CD14-positive monocyte (primary cell): ENCODE measurements around the gene DLGAP4. TPM values are rescaled to one million over a fixed set of nuclear protein-coding genes. Genes with fewer than 3 reads are reported as not detected.

Experiments used
- DNase-seq, 3 donors: peaks; one replicate each; pipeline ENCODE4 v3.0.0-alpha.2; 2011 to 2022
- H2AFZ ChIP-seq: 2 replicates; pipeline ENCODE4 v1.6.0; 2012; ENCODE audit warnings: mild to moderate bottlenecking, low read depth, low read length, inconsistent platforms; ENCODE audit not compliant: insufficient read depth, poor library complexity, severe bottlenecking
- H3K27ac ChIP-seq, 2 donors: 1 replicate in 1 of 2; 2 replicates in 1 of 2; pipeline ENCODE4 v1.5.1; 2012 to 2013; ENCODE audit warnings: low read length in 2 of 2, control low read depth in 1 of 2, inconsistent platforms in 1 of 2, low read depth in 1 of 2, mild to moderate bottlenecking in 1 of 2
- H3K27me3 ChIP-seq, 2 donors: one replicate each; pipeline versions ENCODE4 v1.6.0 to v1.6.1; 2011 to 2013; ENCODE audit warnings: low read length in 2 of 2; ENCODE audit not compliant: control insufficient read depth in 2 of 2, insufficient read depth in 2 of 2
- H3K36me3 ChIP-seq, 2 donors: replicated peaks in 1 of 2; 1 replicate in 1 of 2; 2 replicates in 1 of 2; pipeline versions ENCODE4 v1.5.1 to v1.6.1; 2012 to 2013; ENCODE audit warnings: low read length in 2 of 2, control low read depth in 1 of 2, inconsistent platforms in 1 of 2, mild to moderate bottlenecking in 1 of 2; ENCODE audit not compliant: insufficient read depth in 2 of 2, control insufficient read depth in 1 of 2
- H3K4me1 ChIP-seq, 2 donors: 1 replicate in 1 of 2; 2 replicates in 1 of 2; pipeline versions ENCODE4 v1.5.1 to v1.6.1; 2012 to 2013; ENCODE audit warnings: low read length in 2 of 2, control low read depth in 1 of 2, inconsistent platforms in 1 of 2, mild to moderate bottlenecking in 1 of 2, moderate library complexity in 1 of 2; ENCODE audit not compliant: insufficient read depth in 2 of 2, control insufficient read depth in 1 of 2
- H3K4me2 ChIP-seq: replicated peaks from 2 replicates; pipeline ENCODE3; 2012; ENCODE audit warnings: low read length, moderate library complexity, mild to moderate bottlenecking; ENCODE audit not compliant: poor library complexity, severe bottlenecking; ENCODE audit errors: extremely low read depth
- H3K4me3 ChIP-seq, 3 experiments: fragments of 200-600 bp in 1 of 3; sonication (generic) in 1 of 3; replicated peaks in 1 of 3; 1 replicate in 2 of 3; 2 replicates in 1 of 3; pipeline ENCODE4 v1.5.1; 2011 to 2013; ENCODE audit warnings: low read length in 3 of 3, mild to moderate bottlenecking in 3 of 3, control low read depth in 2 of 3, low read depth in 2 of 3, inconsistent platforms in 1 of 3, moderate library complexity in 1 of 3
- H3K79me2 ChIP-seq: 2 replicates; pipeline ENCODE4 v1.6.0; 2012; ENCODE audit warnings: mild to moderate bottlenecking, control low read depth, inconsistent platforms, low read length, moderate library complexity; ENCODE audit not compliant: insufficient read depth
- H3K9ac ChIP-seq: 2 replicates; pipeline ENCODE4 v1.6.0; 2017; ENCODE audit warnings: low read length, mild to moderate bottlenecking; ENCODE audit not compliant: insufficient read depth, poor library complexity, severe bottlenecking
- H3K9me3 ChIP-seq, 2 donors: replicated peaks in 1 of 2; 1 replicate in 1 of 2; 2 replicates in 1 of 2; pipeline versions ENCODE4 v1.5.1 to v1.6.1; 2012 to 2013; ENCODE audit warnings: low read length in 2 of 2, control low read depth in 1 of 2; ENCODE audit not compliant: control insufficient read depth in 1 of 2, insufficient read depth in 1 of 2
- H4K20me1 ChIP-seq: 2 replicates; pipeline ENCODE4 v1.6.0; 2012; ENCODE audit warnings: mild to moderate bottlenecking, low read length, control low read depth, moderate library complexity; ENCODE audit not compliant: insufficient read depth
- H3K27ac Mint-ChIP-seq, 7 donors: one replicate each; pipeline ENCODE4 v1.8.0; 2020; ENCODE audit warnings: mild to moderate bottlenecking in 7 of 7, mixed read lengths in 7 of 7, moderate library complexity in 6 of 7, inconsistent platforms in 2 of 7
- H3K27me3 Mint-ChIP-seq, 3 donors: one replicate each; pipeline ENCODE4 v1.8.0; 2021 to 2022; ENCODE audit warnings: low read depth in 3 of 3, mild to moderate bottlenecking in 3 of 3, mixed read lengths in 3 of 3, moderate library complexity in 3 of 3, inconsistent platforms in 1 of 3
- H3K36me3 Mint-ChIP-seq, 2 donors: one replicate each; pipeline ENCODE4 v1.8.0; 2020; ENCODE audit warnings: mixed read lengths in 2 of 2, inconsistent platforms in 1 of 2, mild to moderate bottlenecking in 1 of 2
- H3K4me1 Mint-ChIP-seq: one replicate; pipeline ENCODE4 v1.8.0; 2020; ENCODE audit warnings: mild to moderate bottlenecking, mixed read lengths
- H3K4me3 Mint-ChIP-seq, 2 donors: one replicate each; pipeline ENCODE4 v1.8.0; 2020; ENCODE audit warnings: mild to moderate bottlenecking in 2 of 2, mixed read lengths in 2 of 2, moderate library complexity in 1 of 2
- H3K9me3 Mint-ChIP-seq, 7 donors: one replicate each; pipeline ENCODE4 v1.8.0; 2020 to 2022; ENCODE audit warnings: mixed read lengths in 7 of 7, mild to moderate bottlenecking in 6 of 7, moderate library complexity in 6 of 7, inconsistent platforms in 2 of 7
- WGBS: methylation state at CpG from one replicate; pipeline ENCODE4 v1.1.5; 2013; ENCODE audit warnings: missing lambda C conversion rate; ENCODE audit not compliant: insufficient coverage; 5-methylcytosine and 5-hydroxymethylcytosine counted together
- intact Hi-C, 2 donors: fragments of 100-400 bp; cut with micrococcal nuclease; formaldehyde crosslinking; loops; one replicate each; pipeline versions ENCODE4 v1.15.0 to v1.15.1; 2023
- polyA plus RNA-seq, 3 donors: library from polyadenylated mRNA; depleted of rRNA in 1 of 3; unstranded in 2 of 3; stranded (reverse) in 1 of 3; fragments of 300-500 nt in 2 of 3; fragments of >200 nt in 1 of 3; fragmentation: Illumina TruSeq in 2 of 3; gene quantifications; 1 replicate in 2 of 3; 2 replicates in 1 of 3; pipeline ENCODE4 v1.2.3, GENCODE V29; 2012 to 2021
- TF ChIP-seq, protein P1 (sequence below): fragments of 200-600 bp; IDR thresholded peaks from one replicate; pipeline ENCODE4 v1.8.0; 2022; ENCODE audit warnings: antibody characterized with exemption, mild to moderate bottlenecking

Gene DLGAP4
- polyA plus RNA-seq, 3 donors = 9.9 to 52.7 (median 17.6) TPM

DNA sequence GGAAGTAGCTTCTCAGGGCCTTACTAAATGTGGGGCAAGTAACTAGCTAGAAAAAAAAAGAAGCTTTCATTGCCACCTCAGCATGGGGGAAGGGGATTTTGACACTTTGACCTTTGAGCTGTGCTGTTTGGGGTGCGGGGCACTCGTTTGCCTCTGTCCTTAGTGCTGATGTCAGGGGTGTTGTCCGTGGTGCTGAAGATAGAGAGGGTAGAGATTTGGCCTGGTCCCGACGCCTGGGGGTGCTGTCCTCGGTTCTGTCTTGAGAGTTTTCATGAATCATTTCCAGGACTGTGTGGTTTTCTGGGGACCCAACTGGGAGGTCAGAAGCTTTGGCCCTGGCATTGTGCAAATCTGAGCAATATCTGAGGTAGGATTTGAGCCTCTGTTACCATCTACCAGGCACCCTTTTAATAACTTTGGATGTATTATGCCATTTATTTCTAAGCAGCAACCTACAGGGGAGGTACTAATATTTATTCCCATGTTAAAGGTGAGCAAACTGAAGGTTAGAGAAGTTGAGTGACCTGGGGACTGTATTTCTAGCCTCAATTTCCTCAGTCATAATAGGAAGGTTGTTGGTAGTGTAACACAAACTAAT, 78.0 kb downstream of the DLGAP4 start:
- H3K79me2 ChIP-seq = no peaks in the 10 kb centered on the region
- H3K4me2 ChIP-seq = no peak overlapping the region
- DNase-seq = no peak
- H3K9me3 ChIP-seq = no peaks in the 10 kb centered on the region
- peaks cover 0 to 6% (median 1%) of the 10 kb centered on the region in 7 donors for H3K9me3 Mint-ChIP-seq
- no peaks in the 10 kb centered on the region for H3K36me3 Mint-ChIP-seq
- H3K4me1 ChIP-seq = no peaks in the 10 kb centered on the region
- H3K4me3 Mint-ChIP-seq = no peak overlapping the region
- H3K27ac Mint-ChIP-seq = no peak overlapping the region
- H3K4me1 Mint-ChIP-seq = no peaks in the 10 kb centered on the region
- no peaks in the 10 kb centered on the region for H3K36me3 ChIP-seq
- no peaks in the 10 kb centered on the region for H4K20me1 ChIP-seq
- WGBS = 0% methylated on average over 6 of the region's 6 CpGs
- no peak overlapping the region for H2AFZ ChIP-seq
- peaks cover 2 to 7% (median 4%) of the 10 kb centered on the region in 3 donors for H3K27me3 Mint-ChIP-seq
- no peak overlapping the region for H3K27ac ChIP-seq
- H3K9ac ChIP-seq = no peak overlapping the region
- intact Hi-C loops = no loop called here
- H3K27me3 ChIP-seq = no peaks in the 10 kb centered on the region
- no peak overlapping the region for H3K4me3 ChIP-seq
- TF ChIP-seq, protein P1, sequence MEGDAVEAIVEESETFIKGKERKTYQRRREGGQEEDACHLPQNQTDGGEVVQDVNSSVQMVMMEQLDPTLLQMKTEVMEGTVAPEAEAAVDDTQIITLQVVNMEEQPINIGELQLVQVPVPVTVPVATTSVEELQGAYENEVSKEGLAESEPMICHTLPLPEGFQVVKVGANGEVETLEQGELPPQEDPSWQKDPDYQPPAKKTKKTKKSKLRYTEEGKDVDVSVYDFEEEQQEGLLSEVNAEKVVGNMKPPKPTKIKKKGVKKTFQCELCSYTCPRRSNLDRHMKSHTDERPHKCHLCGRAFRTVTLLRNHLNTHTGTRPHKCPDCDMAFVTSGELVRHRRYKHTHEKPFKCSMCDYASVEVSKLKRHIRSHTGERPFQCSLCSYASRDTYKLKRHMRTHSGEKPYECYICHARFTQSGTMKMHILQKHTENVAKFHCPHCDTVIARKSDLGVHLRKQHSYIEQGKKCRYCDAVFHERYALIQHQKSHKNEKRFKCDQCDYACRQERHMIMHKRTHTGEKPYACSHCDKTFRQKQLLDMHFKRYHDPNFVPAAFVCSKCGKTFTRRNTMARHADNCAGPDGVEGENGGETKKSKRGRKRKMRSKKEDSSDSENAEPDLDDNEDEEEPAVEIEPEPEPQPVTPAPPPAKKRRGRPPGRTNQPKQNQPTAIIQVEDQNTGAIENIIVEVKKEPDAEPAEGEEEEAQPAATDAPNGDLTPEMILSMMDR = no peak

DNA sequence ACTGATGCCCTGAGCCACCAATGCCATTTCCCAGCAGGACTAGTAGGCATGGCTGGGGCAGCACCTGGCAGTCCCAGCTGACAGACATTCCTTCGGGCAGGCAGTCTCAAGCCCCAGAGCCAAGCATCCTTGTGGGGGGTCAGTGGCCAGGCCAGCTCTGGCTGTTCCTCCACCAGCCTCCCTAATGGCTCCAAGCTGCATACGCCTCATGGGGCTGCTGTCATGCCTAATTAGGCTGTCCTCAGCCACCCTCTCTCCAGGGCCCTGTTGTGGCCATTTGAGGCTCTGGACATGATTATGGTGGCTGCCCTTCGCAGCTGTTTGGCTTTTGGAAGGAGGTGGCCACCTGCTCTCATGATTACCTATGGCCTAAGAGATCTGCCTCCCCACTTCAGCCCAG, 79.4 kb downstream of the DLGAP4 start:
- no peak overlapping the region for H3K9ac ChIP-seq
- H3K4me3 Mint-ChIP-seq = no peak overlapping the region
- no peak overlapping the region for H2AFZ ChIP-seq
- intact Hi-C loops = no loop called here
- peaks cover 3 to 7% (median 4%) of the 10 kb centered on the region in 3 donors for H3K27me3 Mint-ChIP-seq
- no peaks in the 10 kb centered on the region for H3K4me1 ChIP-seq
- no peaks in the 10 kb centered on the region for H3K27me3 ChIP-seq
- H3K4me2 ChIP-seq = no peak overlapping the region
- H3K79me2 ChIP-seq = no peaks in the 10 kb centered on the region
- no peak overlapping the region for H3K4me3 ChIP-seq
- 96% methylated on average over 2 of the region's 3 CpGs for WGBS
- no peaks in the 10 kb centered on the region for H3K9me3 ChIP-seq
- no peak overlapping the region for H3K27ac Mint-ChIP-seq
- no peaks in the 10 kb centered on the region for H3K4me1 Mint-ChIP-seq
- no peaks in the 10 kb centered on the region for H3K36me3 ChIP-seq
- no peaks in the 10 kb centered on the region for H3K36me3 Mint-ChIP-seq
- H3K9me3 Mint-ChIP-seq = peaks cover 0 to 6% (median 1%) of the 10 kb centered on the region in 7 donors
- no peak for DNase-seq
- H3K27ac ChIP-seq = no peak overlapping the region
- no peaks in the 10 kb centered on the region for H4K20me1 ChIP-seq
- TF ChIP-seq, protein P1 = no peak
